CD4-positive, alpha-beta T cell treated with Interferon alpha-2 for 1 hour (primary cell): ENCODE measurements around the gene TOR3A.

ENCODE experiments used
- DNase-seq, 2 donors: peaks; one replicate each; pipeline ENCODE4 v3.0.0-alpha.2; 2020 to 2022

Gene TOR3A

GRCh38 chr1:179077396-179077795 lies 4.5 kb upstream of the TOR3A start:
- DNase-seq: no peak

GRCh38 chr1:179079113-179079761 lies 2.6 kb upstream of the TOR3A start:
- DNase-seq: peak; percentile 70 to 78

- peak; percentile 62 to 66 for DNase-seq
Measured at GRCh38 chr1:179080866-179081686, 794 bp upstream of the TOR3A start.

GRCh38 chr1:179082333-179082998 lies 596 bp downstream of the TOR3A start:
- peak; percentile 12 to 34 for DNase-seq

- DNase-seq: peak; percentile 27 to 44
Measured at GRCh38 chr1:179082999-179083335, 1.1 kb downstream of the TOR3A start.

GRCh38 chr1:179083533-179083932 lies 1.7 kb downstream of the TOR3A start:
- DNase-seq: peak; percentile 16 to 32

- DNase-seq: no peak
Measured at GRCh38 chr1:179087665-179088064, 5.8 kb downstream of the TOR3A start.

GRCh38 chr1:179089827-179090482 lies 8.1 kb downstream of the TOR3A start:
- no peak for DNase-seq

GRCh38 chr1:179090522-179090921 lies 8.7 kb downstream of the TOR3A start:
- no peak for DNase-seq

- no peak for DNase-seq
Measured at GRCh38 chr1:179090923-179091322, 9.1 kb downstream of the TOR3A start.

GRCh38 chr1:179091691-179092165 lies 9.9 kb downstream of the TOR3A start:
- no peak for DNase-seq

GRCh38 chr1:179092896-179093461 lies 11.1 kb downstream of the TOR3A start:
- DNase-seq: no peak

- DNase-seq: no peak
Measured at GRCh38 chr1:179094818-179095217, 12.9 kb downstream of the TOR3A start.

GRCh38 chr1:179095377-179095776 lies 13.5 kb downstream of the TOR3A start:
- DNase-seq: no peak

GRCh38 chr1:179095924-179096323 lies 14.1 kb downstream of the TOR3A start:
- DNase-seq: no peak

- DNase-seq: no peak
Measured at GRCh38 chr1:179099891-179100290, 18.0 kb downstream of the TOR3A start.

- no peak for DNase-seq
Measured at GRCh38 chr1:179101566-179101965, 19.7 kb downstream of the TOR3A start.

- no peak for DNase-seq
Measured at GRCh38 chr1:179103999-179104398, 22.1 kb downstream of the TOR3A start.

- no peak for DNase-seq
Measured at GRCh38 chr1:179104611-179105250, 22.9 kb downstream of the TOR3A start.

GRCh38 chr1:179105393-179105792 lies 23.5 kb downstream of the TOR3A start:
- DNase-seq: peak in 1 of 2 donors; percentile 8

- no peak for DNase-seq
Measured at GRCh38 chr1:179107706-179108629, 26.1 kb downstream of the TOR3A start.
